Left forelimb (tissue), 1 donor: ENCODE measurements around the gene PRAMEF8.
"Not testable (repeated sequence)": the region's sequence is repeated elsewhere in the genome, so short reads cannot be mapped to it uniquely, and the experiment has no call there.

Source experiments
- DNase-seq: peaks from one replicate; pipeline ENCODE4 v3.0.0-alpha.2; 2018; ENCODE audit warnings: low spot score

The PRAMEF8 gene

GRCh38 chr1:13285037-13285436, at the start of gene PRAMEF8:
Gene PRAMEF8 (minus strand): TSS chr1:13285137. CDS start chr1:13284091, 1,046 bp downstream.
- DNase-seq: not testable (repeated sequence)

- not testable (repeated sequence) for DNase-seq
These were observed 30.3 kb upstream of the PRAMEF8 start, which contains the start of gene PRAMEF15 for GRCh38 chr1:13315281-13315680. Gene PRAMEF15 (plus strand): TSS chr1:13315581. CDS start chr1:13318408, 2,827 bp downstream.

GRCh38 chr1:13303239-13303638, 18.3 kb upstream of the PRAMEF8 start, which contains the start of gene PRAMEF33:
Gene PRAMEF33 (plus strand): TSS chr1:13303539. CDS start chr1:13305955, 2,416 bp downstream.
- not testable (repeated sequence) for DNase-seq

DNA sequence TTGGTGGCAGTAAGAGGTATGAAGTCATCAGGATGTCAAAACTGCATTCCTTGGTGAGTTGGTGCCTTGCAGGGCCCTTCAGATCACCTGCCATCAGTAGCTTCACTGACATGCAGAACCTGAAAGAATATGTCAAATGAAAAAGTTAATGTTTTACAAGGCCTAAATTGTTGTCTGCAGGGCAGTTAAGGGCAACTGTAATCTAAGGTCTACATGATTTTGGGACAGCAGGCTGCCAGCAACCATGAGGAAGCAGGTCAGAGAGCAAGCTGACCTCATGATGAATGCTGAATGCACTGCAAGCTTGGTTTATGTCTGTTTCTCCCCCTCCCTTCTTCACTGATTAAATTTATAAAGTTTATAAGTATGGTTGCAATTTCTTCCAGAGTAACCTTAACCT, 17.3 kb upstream of the PRAMEF8 start:
- DNase-seq: not testable (repeated sequence)

- not testable (repeated sequence) for DNase-seq
These were observed 13.8 kb upstream of the PRAMEF8 start for GRCh38 chr1:13298699-13299098.

DNA sequence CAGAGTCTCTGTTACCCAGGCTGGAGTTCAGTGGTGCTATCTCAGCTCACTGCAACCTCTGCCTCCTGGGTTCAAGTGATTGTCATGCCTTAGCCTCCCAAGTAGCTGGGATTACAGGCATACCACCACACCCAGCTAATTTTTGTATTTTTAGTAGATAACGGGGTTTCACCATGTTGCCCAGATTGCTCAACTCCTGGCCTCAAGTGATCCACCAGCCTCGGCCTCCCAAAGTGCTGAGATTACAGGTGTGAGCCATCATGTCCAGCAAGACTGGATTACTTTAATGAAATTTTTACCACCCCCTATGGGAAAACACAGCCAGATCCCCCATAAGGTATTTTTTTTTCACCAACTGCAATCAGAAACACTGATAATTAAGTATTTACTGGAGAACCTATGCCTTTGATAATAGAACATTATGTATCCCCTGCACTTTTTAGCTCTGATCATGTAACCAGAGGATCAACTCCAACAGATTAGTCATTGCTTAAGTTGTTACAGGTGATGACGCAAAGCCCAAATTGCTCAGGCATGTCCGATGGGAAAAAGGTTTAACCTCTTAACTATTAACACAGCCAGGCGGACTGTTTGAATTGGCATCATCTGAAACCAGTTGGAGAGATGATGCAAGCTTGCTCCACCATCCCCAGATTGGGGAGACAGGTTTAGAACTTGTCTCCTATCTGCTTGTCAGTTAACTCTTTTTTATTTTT, 12.4 kb upstream of the PRAMEF8 start:
- DNase-seq: not testable (repeated sequence)

DNA sequence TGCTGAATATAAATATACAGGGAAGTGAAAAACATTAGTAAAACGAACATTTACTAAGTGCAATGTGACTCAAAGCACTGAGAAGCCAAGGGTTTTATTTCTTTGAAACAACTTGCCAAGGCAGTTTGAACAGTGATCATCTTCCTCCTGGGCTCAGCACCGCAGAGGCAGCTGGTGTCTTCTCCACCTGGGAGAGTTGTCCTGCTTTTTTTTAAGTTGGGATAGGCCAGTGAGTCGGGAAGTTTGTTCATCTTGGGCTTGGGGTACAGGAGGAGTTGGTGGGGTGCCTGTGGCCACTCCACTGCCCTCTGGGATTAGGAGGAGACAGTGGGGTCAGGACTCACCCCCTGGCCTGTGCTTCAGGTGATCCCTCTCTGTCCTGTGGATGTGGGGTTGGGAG, 4.1 kb upstream of the PRAMEF8 start:
- not testable (repeated sequence) for DNase-seq

- DNase-seq: not testable (repeated sequence)
These were observed 5.3 kb downstream of the PRAMEF8 start for GRCh38 chr1:13279617-13280016.

- DNase-seq: not testable (repeated sequence)
These were observed 7.9 kb downstream of the PRAMEF8 start for GRCh38 chr1:13277016-13277415.

GRCh38 chr1:13265124-13265523, 19.8 kb downstream of the PRAMEF8 start:
- not testable (repeated sequence) for DNase-seq

DNA sequence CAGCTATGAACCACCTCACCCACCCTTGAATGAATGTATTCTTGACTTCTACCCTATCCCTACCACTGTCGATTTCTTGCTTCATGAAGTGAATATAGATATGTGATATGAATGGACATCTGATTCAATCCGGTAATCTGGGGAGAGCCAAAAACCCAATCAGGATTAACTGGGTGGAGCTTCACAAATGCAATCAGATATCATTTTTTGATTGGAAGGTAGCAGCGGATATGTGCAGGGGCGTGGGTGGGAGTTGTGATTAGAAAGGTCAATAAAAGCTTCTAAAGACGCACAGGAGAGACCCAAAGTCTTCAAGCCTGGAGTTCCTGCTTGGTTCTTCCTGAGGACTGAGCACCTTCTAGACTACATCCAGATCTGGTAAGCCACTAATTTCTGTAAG, 31.0 kb downstream of the PRAMEF8 start, which contains the start of gene PRAMEF5:
PRAMEF5 (plus strand) TSS at position 301 of the 400 bp plus-strand sequence. CDS start 5,071 bp downstream, outside the sequence.
- not testable (repeated sequence) for DNase-seq

- not testable (repeated sequence) for DNase-seq
These were observed 37.8 kb downstream of the PRAMEF8 start for GRCh38 chr1:13247122-13247521.

GRCh38 chr1:13246554-13246871, 38.4 kb downstream of the PRAMEF8 start:
- not testable (repeated sequence) for DNase-seq

- DNase-seq: not testable (repeated sequence)
These were observed 38.9 kb downstream of the PRAMEF8 start for GRCh38 chr1:13245841-13246553.

GRCh38 chr1:13243536-13244263, 41.2 kb downstream of the PRAMEF8 start:
- not testable (repeated sequence) for DNase-seq

GRCh38 chr1:13239633-13240032, 45.3 kb downstream of the PRAMEF8 start:
- not testable (repeated sequence) for DNase-seq

DNA sequence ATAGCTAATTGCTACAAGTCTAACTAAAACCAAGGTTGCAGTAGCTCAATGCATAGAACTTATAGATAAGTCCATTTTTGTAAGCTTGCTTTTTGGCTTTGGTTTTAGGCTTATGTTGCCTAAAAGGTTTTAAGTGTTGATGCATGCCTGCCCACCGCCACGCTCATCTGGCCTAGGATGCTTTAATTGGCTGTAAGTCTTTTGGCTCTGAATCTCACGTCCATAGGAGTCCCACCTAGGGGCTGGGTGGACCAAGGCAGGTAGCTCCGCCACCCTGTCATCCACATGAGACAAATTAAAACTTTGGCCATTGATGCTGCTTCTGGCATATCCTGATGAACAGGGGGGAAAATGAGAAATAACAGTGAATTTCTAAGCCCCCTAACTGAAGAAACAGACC, 47.4 kb downstream of the PRAMEF8 start:
- not testable (repeated sequence) for DNase-seq

GRCh38 chr1:13234057-13234456, 50.9 kb downstream of the PRAMEF8 start:
- DNase-seq: not testable (repeated sequence)

DNA sequence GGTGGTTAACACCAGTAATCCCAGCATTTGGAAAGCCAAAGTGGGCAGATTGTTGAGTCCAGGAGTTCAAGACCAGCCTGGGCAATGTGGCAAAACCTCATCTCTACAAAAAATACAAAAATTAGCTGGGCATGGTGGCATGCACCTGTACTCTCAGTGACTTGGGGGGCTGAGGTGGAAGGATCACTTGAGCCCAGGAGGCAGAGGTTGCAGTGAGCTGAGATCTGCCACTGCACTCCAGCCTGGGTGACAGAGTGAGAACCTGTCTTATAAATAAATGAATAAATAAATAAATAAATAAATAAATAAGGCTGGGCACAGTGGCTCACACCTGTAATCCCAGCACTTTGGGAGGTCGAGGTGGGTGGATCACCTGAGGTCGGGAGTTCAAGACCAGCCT, 52.9 kb downstream of the PRAMEF8 start:
- DNase-seq: not testable (repeated sequence)
